Measurements from ENCODE around the gene TST.

Gene TST

GRCh38 chr22:36982136-36982535 lies 37.1 kb downstream of the TST start:
- DNase-seq (ENCODE audit: low spot score) = no peak

DNA sequence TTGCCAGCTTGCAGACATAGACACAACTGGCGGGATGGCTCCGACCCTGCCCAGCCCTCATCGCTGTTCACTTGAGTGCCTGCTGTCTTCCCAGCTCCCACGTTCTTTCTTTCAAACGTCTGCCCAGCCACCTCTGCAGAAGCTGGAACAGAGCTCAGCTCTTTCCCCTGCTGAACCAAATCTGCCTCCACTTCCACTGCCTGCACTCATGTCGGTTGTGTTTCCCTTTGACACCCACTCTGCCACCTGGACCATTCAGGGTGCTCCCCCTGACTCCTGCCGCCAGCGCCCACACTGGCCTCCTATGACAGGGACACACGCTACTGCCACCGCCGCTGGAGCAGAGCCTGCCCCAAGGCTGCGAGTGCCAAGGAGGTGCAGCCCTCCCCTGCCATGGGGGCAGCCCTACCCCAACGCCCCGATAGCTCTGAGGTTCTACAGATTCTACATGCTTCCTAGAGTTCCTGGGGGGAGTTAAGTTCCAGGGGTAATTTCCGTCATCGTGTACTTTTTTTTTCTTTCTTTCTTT lies 37.9 kb downstream of the TST start:
- DNase-seq (ENCODE audit: low spot score) = no peak

DNA sequence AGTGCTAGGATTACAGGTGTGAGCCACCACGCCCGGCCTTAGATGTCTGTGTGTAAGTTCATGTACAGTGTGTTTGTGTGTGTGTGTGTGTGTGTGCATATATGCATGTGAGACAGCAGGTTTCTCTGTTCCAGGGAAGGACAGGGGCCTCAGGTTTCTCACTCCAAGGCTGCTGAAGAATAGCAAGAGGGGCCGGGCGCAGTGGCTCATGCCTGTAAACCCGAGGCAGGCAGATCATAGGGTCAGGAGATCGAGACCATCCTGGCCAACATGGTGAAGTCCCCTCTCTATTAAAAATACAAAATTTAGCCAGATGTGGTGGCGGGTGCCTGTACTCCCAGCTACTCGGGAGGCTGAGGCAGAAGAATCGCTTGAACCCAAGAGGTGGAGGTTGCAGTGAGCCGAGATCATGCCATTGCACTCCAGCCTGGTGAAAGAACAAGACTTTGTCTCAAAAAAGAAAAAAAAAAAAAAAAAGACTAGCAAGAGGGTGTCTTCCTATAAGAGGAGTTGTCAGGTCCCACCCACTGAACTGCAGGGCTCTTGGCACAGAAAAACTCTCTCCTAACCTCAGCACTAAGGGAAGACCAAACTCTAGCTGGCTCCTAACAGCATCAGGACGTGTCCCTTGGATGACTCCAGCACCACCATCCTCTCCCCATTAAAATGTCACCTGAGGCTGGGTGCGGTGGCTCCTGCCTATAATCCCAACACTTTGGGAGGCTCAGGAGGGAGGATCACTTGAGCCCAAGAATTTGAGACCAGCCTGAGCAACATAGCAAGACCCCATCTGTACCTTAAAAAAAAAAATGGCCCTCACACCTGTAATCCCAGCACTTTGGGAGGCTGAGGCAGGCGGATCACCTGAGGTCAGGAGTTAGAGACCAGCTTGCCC lies 40.0 kb downstream of the TST start:
- DNase-seq (ENCODE audit: low spot score) = no peak

GRCh38 chr22:36977947-36978660 lies 41.1 kb downstream of the TST start:
- DNase-seq (ENCODE audit: low spot score) = peak; percentile 97

GRCh38 chr22:36977401-36977861 lies 41.8 kb downstream of the TST start:
- peak; percentile 9 for DNase-seq (ENCODE audit: low spot score)

GRCh38 chr22:36976606-36977005 lies 42.6 kb downstream of the TST start:
- DNase-seq (ENCODE audit: low spot score) = no peak

- DNase-seq (ENCODE audit: low spot score) = no peak
Observed at GRCh38 chr22:36971341-36972125, 47.7 kb downstream of the TST start.

DNA sequence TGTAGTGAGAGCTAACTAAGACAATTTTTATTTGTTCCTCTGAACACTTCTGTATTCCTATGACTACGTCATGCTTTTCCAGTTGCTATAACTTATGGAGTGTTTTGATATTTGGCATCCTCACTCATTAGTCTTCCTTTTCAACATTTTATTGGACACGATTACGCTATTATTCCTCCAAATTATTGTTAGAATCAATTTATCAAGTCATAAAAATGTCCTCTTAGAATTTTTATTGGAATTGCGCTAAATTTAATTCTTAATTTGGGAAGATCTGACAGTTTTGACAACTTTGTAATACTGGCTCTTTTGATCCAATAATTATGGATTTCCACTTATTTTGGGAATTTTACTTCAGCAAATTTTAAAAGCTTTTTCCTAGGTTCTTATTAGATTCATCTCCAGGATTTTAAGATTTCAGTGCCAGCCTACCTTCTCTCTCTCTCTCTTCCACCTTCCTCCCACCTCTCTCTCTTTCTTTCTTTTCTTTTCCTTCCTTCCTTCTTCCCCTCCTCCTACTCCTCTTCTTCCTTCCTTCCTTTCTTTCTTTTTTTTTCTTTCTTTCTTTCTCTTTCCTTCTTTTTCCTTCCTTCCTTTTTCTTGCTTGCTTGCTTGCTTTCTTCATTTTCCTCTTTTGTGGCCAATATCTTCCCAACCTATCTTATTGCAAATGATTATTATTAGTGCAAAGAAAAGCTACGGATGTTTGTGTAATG lies 50.8 kb downstream of the TST start:
- no peak for DNase-seq (ENCODE audit: low spot score)

GRCh38 chr22:36966851-36967540 lies 52.3 kb downstream of the TST start:
- DNase-seq (ENCODE audit: low spot score) = no peak

DNA sequence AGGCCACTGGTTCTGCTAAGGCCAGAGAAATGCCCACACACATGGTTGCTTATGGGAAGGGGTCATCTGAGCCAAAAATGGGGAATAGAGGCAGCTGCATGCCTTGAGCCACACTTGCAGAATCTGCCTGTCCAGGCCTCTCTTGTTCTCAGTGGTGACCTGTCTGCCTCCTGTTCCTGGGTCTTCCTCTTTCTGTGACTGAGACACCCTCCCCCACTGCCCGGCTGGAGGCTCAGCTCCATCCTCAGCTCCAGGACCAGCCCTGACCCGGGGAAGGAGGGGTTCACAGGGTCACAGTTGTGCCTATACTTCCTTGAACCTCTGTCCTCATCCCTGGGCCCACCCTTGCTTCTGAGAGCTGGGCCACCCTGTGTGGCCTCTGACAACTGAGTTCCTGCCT lies 53.6 kb downstream of the TST start:
- no peak for DNase-seq (ENCODE audit: low spot score)

DNA sequence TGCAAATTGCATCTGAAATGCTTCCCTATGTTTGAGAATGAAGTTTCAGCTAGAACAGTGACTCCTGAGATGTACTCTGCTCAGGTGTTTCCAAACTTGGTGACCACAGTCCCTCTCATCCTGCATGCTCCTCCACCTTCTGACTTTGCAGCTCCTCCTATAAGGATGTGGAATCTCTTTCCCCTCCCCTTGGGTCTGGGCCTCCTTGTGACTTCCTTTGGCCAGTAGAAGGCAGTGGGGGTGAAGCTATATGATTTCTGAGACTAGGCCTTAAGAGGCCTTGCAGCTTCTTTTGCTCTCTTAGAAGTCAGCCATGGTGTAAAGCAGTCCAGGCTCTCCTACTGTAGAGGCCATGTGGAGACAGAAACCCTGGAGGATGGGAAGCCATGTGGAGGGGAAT lies 55.1 kb downstream of the TST start:
- DNase-seq (ENCODE audit: low spot score) = no peak

- no peak for DNase-seq (ENCODE audit: low spot score)
Observed at GRCh38 chr22:36963302-36963701, 55.9 kb downstream of the TST start.

GRCh38 chr22:36961626-36962025 lies 57.6 kb downstream of the TST start:
- DNase-seq (ENCODE audit: low spot score) = no peak

All from AG08395 (cell line).